ENCODE data around the gene POP5.

DNA sequence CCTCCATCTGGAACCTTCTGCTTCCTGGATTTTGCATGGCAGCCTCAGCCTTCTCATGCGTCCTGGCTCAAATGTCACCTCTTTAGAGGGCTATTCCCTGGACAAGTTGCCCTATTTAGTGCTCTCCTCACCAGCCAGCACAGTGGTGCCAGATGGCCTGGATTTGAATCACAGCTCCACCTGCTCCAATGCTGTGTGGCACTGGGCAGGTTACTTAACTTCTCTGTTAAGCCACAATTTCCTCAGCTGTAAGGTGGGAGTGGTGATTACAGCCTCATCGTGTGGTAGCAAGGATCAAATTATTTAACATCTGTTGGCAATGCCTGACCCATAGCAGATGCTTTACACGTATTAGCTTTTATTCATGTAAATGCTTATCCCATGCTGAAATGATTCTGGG lies 16.7 kb upstream of the POP5 start:
- TF ChIP-seq, protein P1, sequence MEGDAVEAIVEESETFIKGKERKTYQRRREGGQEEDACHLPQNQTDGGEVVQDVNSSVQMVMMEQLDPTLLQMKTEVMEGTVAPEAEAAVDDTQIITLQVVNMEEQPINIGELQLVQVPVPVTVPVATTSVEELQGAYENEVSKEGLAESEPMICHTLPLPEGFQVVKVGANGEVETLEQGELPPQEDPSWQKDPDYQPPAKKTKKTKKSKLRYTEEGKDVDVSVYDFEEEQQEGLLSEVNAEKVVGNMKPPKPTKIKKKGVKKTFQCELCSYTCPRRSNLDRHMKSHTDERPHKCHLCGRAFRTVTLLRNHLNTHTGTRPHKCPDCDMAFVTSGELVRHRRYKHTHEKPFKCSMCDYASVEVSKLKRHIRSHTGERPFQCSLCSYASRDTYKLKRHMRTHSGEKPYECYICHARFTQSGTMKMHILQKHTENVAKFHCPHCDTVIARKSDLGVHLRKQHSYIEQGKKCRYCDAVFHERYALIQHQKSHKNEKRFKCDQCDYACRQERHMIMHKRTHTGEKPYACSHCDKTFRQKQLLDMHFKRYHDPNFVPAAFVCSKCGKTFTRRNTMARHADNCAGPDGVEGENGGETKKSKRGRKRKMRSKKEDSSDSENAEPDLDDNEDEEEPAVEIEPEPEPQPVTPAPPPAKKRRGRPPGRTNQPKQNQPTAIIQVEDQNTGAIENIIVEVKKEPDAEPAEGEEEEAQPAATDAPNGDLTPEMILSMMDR (IDR thresholded peaks at IDR 0.05; ENCODE audit: insufficient read depth, low read length, poor library complexity, severe bottlenecking) = no peak
- TF ChIP-seq EZH2phosphoT487 (conservative IDR thresholded peaks at IDR 0.05; ENCODE audit: low read length) = no peak

All from SU-DHL-6 (cell line).